GM12878 (cell line): Measurements from ENCODE around the gene RAPSN. TPM values are rescaled to one million over a fixed set of nuclear protein-coding genes. Genes with fewer than 3 reads are reported as not detected.

ENCODE experiments used
- HDAC2 ChIP-seq: fragments of 200-600 bp; sonication (generic); IDR thresholded peaks from 2 replicates; pipeline ENCODE4 v1.6.1; 2017
- MTA2 ChIP-seq: fragments of 450-650 bp; IDR thresholded peaks from 2 replicates; pipeline ENCODE4 v1.6.1; 2016; ENCODE audit warnings: low read depth, mild to moderate bottlenecking, moderate library complexity
- NKRF ChIP-seq: fragments of 450-650 bp; conservative IDR thresholded peaks from 2 replicates; pipeline ENCODE4 v1.6.1; 2017; ENCODE audit warnings: mild to moderate bottlenecking, moderate library complexity
- REST ChIP-seq: IDR thresholded peaks from 2 replicates; pipeline ENCODE4 v1.6.1; 2012; ENCODE audit warnings: mild to moderate bottlenecking, low read depth, low read length
- SMAD5 ChIP-seq: IDR thresholded peaks from 2 replicates; pipeline ENCODE4 v1.6.1; 2016; ENCODE audit warnings: antibody characterized with exemption, low read depth
- ZBTB4 ChIP-seq: fragments of 450-650 bp; formaldehyde crosslinking; IDR thresholded peaks from 2 replicates; pipeline ENCODE4 v1.4.0; 2022; ENCODE audit warnings: mild to moderate bottlenecking, moderate library complexity
- polyA plus RNA-seq, 11 experiments: library from polyadenylated mRNA; depleted of rRNA in 4 of 11; unstranded in 6 of 11; stranded (reverse) in 5 of 11; fragments of >200 nt; fragmentation: Nextera tagmentation in 4 of 11; fragmentation: Illumina TruSeq in 1 of 11; extraction: Ambion mirVana in 4 of 11; extraction: Trizol in 1 of 11; gene quantifications; 1 replicate in 1 of 11; 2 replicates in 10 of 11; pipeline versions ENCODE4 v1.2.1 to v1.2.3, GENCODE V29; 2011 to 2016; ENCODE audit warnings: inconsistent platforms in 2 of 11, missing spikeins in 2 of 11, low read depth in 1 of 11
- total RNA-seq, 4 experiments: library from RNA; depleted of rRNA in 3 of 4; stranded (reverse); fragments of >200 nt in 3 of 4; fragmentation: Illumina TruSeq in 1 of 4; extraction: Trizol in 1 of 4; gene quantifications; 2 replicates each; pipeline versions ENCODE4 v1.2.1 to v1.2.3, GENCODE V29; 2013 to 2021

The RAPSN gene
- total and polyA plus RNA-seq, 10 of the 15 experiments (the other 5 are each of a cell fraction or from before 2014, with no cell fraction given) = 0.08 to 0.23 (median 0.14) TPM; not detected in 6

DNA sequence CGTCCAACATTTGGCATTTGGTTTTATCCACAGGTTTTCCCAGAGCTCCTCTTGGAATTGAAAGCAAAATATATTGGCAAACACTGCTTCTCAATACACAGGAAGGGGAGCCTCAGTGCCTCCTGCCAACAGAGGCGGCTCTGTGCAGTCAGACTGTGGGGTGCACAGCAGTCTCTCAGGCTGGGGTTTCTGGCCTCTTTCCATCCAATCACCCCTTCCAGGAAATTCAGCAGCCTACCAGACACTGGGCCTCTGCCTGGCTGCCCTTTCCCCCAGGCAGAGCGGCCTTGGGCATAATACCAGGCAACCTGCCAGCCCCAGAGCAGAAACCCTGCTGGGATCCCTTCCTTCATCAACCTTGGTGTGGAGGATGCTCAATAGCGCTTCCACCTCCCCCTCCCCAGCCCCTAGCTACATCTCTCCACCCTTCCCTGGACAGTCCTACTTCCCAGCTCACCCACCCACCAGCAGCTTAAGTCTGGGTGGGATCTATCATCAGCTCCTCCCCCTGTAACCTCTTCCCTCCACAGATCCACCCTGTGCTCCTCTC lies 17.8 kb upstream of the RAPSN start (continued):
- TF ChIP-seq ZBTB4 (CRISPR knock-in tag) (no peak), MTA2 (no peak), SMAD5 (no peak), HDAC2 (no peak), NKRF (no peak), REST (no peak)
